CD8-positive, alpha-beta memory T cell (primary cell): ENCODE measurements around the gene FTO. TPM values are rescaled to one million over a fixed set of nuclear protein-coding genes. Genes with fewer than 3 reads are reported as not detected.
A peak's percentile ranks its signal among the peaks of the same experiment; 100 is the strongest.
"Not testable (repeated sequence)": the region's sequence is repeated elsewhere in the genome, so short reads cannot be mapped to it uniquely, and the experiment has no call there.

Experiments used
- CTCF ChIA-PET: fragments of 350-600 bp; sonication (Branson Sonifier 250); formaldehyde crosslinking; loops from one replicate; lab custom pipeline; 2021; ENCODE audit warnings: antibody characterized with exemption; lab: Charles Lee
- POLR2A ChIA-PET: fragments of 350-600 bp; sonication (Branson Sonifier 250); formaldehyde crosslinking; loops from one replicate; lab custom pipeline; 2021; ENCODE audit warnings: antibody characterized with exemption; lab: Charles Lee
- DNase-seq, 5 donors: peaks; one replicate each; pipeline versions ENCODE4 v3.0.0 to v3.0.0-alpha.2; 2020 to 2022; ENCODE audit warnings: mixed read lengths in 1 of 5
- H3K27ac ChIP-seq: one replicate; pipeline ENCODE4 v1.7.0; 2013; ENCODE audit warnings: low read depth, mild to moderate bottlenecking, low read length, moderate library complexity
- H3K27me3 ChIP-seq: 2 replicates; pipeline ENCODE4 v1.7.0; 2013; ENCODE audit warnings: low read length, mild to moderate bottlenecking; ENCODE audit not compliant: insufficient read depth, poor library complexity, severe bottlenecking
- H3K36me3 ChIP-seq: 2 replicates; pipeline ENCODE4 v1.7.0; 2013; ENCODE audit warnings: mild to moderate bottlenecking, low read length, moderate library complexity; ENCODE audit not compliant: insufficient read depth
- H3K4me1 ChIP-seq: 2 replicates; pipeline ENCODE4 v1.7.0; 2013; ENCODE audit warnings: mild to moderate bottlenecking, low read length, moderate library complexity; ENCODE audit not compliant: insufficient read depth
- H3K4me3 ChIP-seq: 2 replicates; pipeline ENCODE4 v1.7.0; 2013; ENCODE audit warnings: mild to moderate bottlenecking, low read length
- H3K9me3 ChIP-seq: 2 replicates; pipeline ENCODE4 v1.7.0; 2013; ENCODE audit warnings: mild to moderate bottlenecking, low read length
- H3K27ac Mint-ChIP-seq, 8 donors: one replicate each; pipeline ENCODE4 v1.8.0; 2020 to 2021; ENCODE audit warnings: mixed read lengths in 8 of 8, mild to moderate bottlenecking in 6 of 8, inconsistent platforms in 3 of 8, moderate library complexity in 3 of 8
- H3K27me3 Mint-ChIP-seq, 2 donors: one replicate each; pipeline ENCODE4 v1.8.0; 2020 to 2021; ENCODE audit warnings: mixed read lengths in 2 of 2, mild to moderate bottlenecking in 1 of 2, moderate library complexity in 1 of 2
- H3K36me3 Mint-ChIP-seq, 3 donors: one replicate each; pipeline ENCODE4 v1.8.0; 2020 to 2021; ENCODE audit warnings: mixed read lengths in 3 of 3, inconsistent platforms in 1 of 3, mild to moderate bottlenecking in 1 of 3
- H3K4me1 Mint-ChIP-seq, 3 donors: one replicate each; pipeline ENCODE4 v1.8.0; 2020 to 2021; ENCODE audit warnings: mixed read lengths in 3 of 3, inconsistent platforms in 1 of 3, mild to moderate bottlenecking in 1 of 3
- H3K4me3 Mint-ChIP-seq, 7 donors: one replicate each; pipeline ENCODE4 v1.8.0; 2020 to 2021; ENCODE audit warnings: mixed read lengths in 7 of 7, mild to moderate bottlenecking in 6 of 7, moderate library complexity in 4 of 7, inconsistent platforms in 2 of 7
- H3K9me3 Mint-ChIP-seq, 5 donors: one replicate each; pipeline ENCODE4 v1.8.0; 2020 to 2022; ENCODE audit warnings: mixed read lengths in 5 of 5, mild to moderate bottlenecking in 3 of 5, moderate library complexity in 2 of 5, inconsistent platforms in 1 of 5
- polyA plus RNA-seq: library from polyadenylated mRNA; unstranded; fragments of 300-500 nt; fragmentation: Illumina TruSeq; gene quantifications from one replicate; pipeline ENCODE4 v1.2.3, GENCODE V29; 2021
- total RNA-seq, 2 experiments: library from RNA; stranded (reverse); gene quantifications; one replicate each; pipeline ENCODE4 v1.2.3, GENCODE V29; 2021

The FTO gene
- total and polyA plus RNA-seq, 3 experiments from 2014 or later: 54.5 to 77.8 (median 56.0) TPM

DNA sequence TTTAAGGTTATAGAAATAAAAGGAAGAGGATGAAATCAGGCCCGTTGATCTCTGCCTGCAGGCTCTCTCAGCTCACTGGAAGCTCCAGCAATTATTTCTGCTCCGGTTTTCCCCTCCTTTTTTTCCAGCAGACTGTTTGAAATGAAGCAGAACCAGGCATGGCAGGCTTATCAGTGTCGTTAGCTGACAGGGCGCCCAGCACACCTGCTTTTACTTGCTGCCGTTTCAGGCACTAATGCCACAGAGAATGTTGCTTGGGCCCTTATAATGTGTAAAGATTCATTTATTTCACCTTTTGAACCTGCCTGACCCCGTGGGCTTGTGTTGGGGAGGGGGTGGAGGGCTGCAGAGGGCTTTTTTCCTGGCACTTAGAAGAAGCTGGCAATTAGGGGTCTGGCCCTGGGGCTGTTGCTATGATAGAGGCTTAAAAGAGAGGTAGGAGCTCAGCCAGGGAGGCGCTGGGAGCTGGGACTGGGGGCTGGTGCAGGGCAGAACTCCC, 474.6 kb downstream of the FTO start:
- no peaks in the 10 kb centered on the region for H3K36me3 Mint-ChIP-seq
- no peak for DNase-seq
- H3K4me1 Mint-ChIP-seq: no peaks in the 10 kb centered on the region
- no peaks in the 10 kb centered on the region for H3K36me3 ChIP-seq
- H3K9me3 ChIP-seq: no peaks in the 10 kb centered on the region
- peaks cover 17 to 18% of the 10 kb centered on the region in 2 donors for H3K27me3 Mint-ChIP-seq
- peaks cover 0 to 3% (median 0%) of the 10 kb centered on the region in 5 donors for H3K9me3 Mint-ChIP-seq
- POLR2A ChIA-PET: no interaction called here
- H3K4me3 ChIP-seq: no peak overlapping the region
- H3K27me3 ChIP-seq: no peaks in the 10 kb centered on the region
- no peak overlapping the region for H3K4me3 Mint-ChIP-seq
- H3K27ac ChIP-seq: no peak overlapping the region
- H3K4me1 ChIP-seq: no peaks in the 10 kb centered on the region
- H3K27ac Mint-ChIP-seq: no peak overlapping the region
- CTCF ChIA-PET: no interaction called here

DNA sequence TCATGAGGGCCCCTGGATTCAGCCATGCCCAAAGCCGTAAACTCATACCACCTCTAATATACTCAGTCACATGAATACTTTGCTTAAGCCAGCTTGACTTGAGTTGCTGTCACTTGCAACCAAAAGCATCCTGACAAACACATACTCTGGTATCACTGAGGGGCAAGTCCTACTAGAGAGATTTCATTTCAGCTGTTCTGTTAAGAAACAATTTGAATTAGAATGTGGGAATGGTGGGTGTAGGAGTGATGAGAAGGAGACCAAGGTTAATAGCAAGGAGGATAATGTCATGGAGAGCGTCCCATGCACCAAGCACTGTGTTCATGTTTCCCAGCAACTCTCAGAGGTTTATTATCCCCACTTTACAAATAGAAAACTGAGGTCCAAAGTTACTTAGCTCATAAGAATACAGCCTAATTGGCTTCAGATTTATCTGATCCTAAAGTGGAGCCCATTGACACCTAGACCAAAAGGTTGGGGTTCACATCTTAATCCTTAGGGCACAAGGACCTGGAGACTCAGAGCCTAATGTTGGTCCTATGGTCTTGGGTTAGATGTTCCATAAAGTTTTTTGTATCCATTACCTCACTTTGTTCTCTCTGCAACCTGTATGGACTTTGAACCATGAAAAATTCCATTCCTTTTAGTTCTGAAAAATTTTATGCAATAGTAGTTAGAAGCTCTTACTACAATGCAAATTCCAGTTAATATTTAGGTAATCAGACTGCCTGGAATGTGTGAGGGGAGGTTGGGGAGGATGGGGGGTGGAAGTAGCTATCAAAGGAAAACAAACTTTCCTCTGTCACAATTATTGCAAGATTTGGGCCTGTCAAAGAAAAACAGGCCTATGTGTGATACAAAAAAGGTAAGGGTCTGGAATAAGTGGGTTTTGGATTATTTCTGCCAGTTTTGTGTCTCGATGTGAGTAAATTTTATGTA, 476.7 kb downstream of the FTO start:
- CTCF ChIA-PET: no interaction called here
- Mint-ChIP-seq H3K27ac (no peak overlapping the region), H3K4me3 (no peak overlapping the region), H3K36me3 (no peaks in the 10 kb centered on the region), H3K4me1 (no peaks in the 10 kb centered on the region), H3K27me3 (peaks cover 18 to 22% of the 10 kb centered on the region in 2 donors), H3K9me3 (peaks cover 0 to 3% (median 0%) of the 10 kb centered on the region in 5 donors)
- Histone ChIP-seq H3K27ac (no peak overlapping the region), H3K4me3 (no peak overlapping the region), H3K9me3 (no peaks in the 10 kb centered on the region), H3K27me3 (no peaks in the 10 kb centered on the region), H3K36me3 (no peaks in the 10 kb centered on the region), H3K4me1 (no peaks in the 10 kb centered on the region)
- DNase-seq: no peak
- POLR2A ChIA-PET: no interaction called here

DNA sequence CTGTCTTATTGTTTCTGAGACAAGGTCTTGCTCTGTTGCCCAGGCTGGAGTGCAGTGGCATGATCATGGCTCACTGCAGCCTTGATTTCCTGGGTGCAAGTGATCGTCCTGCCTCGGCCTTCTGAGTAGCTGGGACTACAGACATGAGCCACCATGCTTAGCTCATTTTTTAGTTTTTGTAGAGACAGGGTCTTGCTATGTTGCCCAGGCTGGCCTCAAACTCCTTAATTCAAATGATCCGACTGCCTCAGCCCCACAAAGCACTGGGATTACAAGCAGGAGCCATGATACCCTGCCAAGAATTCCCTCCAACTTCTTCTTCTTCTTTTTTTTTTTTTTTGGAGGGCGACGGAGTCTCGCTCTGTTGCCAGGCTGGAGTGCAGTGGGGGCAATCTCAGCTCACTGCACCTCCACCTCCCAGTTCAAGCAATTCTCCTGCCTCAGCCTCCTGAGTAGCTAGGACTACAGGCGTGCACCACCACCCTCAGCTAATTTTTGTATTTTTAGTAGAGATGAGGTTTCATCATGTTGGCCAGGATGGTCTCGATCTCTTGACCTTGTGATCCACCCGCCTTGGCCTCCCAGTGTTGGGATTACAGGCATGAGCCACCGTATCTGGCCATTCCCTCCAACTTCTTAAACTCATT, 477.9 kb downstream of the FTO start:
- H3K4me1 ChIP-seq, H3K4me3 Mint-ChIP-seq, H3K4me3 ChIP-seq, H3K36me3 Mint-ChIP-seq, DNase-seq, POLR2A ChIA-PET, H3K27ac ChIP-seq, CTCF ChIA-PET, H3K9me3 ChIP-seq, H3K27me3 ChIP-seq, H3K27ac Mint-ChIP-seq, H3K4me1 Mint-ChIP-seq, H3K36me3 ChIP-seq, H3K9me3 Mint-ChIP-seq: not testable (repeated sequence)
- peaks cover 16 to 20% of the 10 kb centered on the region in 2 donors for H3K27me3 Mint-ChIP-seq

DNA sequence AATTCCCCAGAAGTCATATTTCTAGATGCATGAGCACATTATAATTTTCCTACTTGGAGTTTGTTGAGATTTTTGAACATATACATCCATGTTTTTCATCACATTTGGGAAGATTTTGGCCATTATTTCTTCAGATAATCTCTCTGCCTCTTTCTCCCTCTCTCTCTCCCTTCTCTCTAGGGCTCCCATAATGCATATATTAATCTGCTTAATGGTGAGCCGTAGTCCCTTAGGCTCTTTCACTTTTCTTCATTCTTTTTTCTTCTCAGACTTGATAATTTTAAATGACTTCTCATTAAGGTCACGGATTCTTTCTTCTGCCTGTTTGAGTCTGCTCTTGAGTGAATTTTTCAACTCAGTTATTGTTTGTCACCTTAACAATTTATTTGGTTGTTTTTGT, 481.1 kb downstream of the FTO start:
- H3K27ac Mint-ChIP-seq: no peak overlapping the region
- peaks cover 0 to 3% (median 0%) of the 10 kb centered on the region in 5 donors for H3K9me3 Mint-ChIP-seq
- Histone ChIP-seq H3K4me1 (no peaks in the 10 kb centered on the region), H3K36me3 (no peaks in the 10 kb centered on the region), H3K4me3 (no peak overlapping the region), H3K27ac (no peak overlapping the region), H3K27me3 (no peaks in the 10 kb centered on the region), H3K9me3 (no peaks in the 10 kb centered on the region)
- H3K27me3 Mint-ChIP-seq: peaks cover 10 to 16% of the 10 kb centered on the region in 2 donors
- CTCF ChIA-PET: no interaction called here
- DNase-seq: no peak
- H3K4me3 Mint-ChIP-seq: no peak overlapping the region
- no peaks in the 10 kb centered on the region for H3K4me1 Mint-ChIP-seq
- POLR2A ChIA-PET: no interaction called here
- no peaks in the 10 kb centered on the region for H3K36me3 Mint-ChIP-seq

DNA sequence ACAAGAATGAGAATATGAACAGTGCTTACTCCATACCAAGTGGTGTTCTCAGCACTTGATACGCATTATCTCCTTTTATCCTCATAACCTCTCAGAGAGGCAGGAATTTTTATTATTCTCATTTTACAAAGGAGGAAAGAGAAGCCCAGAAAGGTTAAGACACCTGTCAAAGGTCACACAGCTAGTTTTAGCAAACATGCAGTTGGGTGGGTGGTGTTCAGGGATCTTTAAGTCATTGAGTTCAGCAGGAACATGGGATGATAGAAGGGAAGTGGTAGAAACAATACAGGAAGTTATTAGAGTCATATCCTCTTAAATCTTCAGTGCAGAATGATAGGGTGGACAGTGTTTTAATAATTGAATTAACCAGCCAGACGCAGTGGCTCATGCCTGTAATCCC, 487.2 kb downstream of the FTO start:
- ChIA-PET POLR2A (no interaction called here), CTCF (no interaction called here)
- DNase-seq: no peak
- Histone ChIP-seq H3K27me3 (no peaks in the 10 kb centered on the region), H3K4me1 (no peaks in the 10 kb centered on the region), H3K4me3 (no peak overlapping the region), H3K36me3 (no peaks in the 10 kb centered on the region), H3K27ac (no peak overlapping the region), H3K9me3 (no peaks in the 10 kb centered on the region)
- Mint-ChIP-seq H3K27ac (no peak overlapping the region), H3K36me3 (no peaks in the 10 kb centered on the region), H3K4me3 (no peak overlapping the region), H3K9me3 (peaks cover 0 to 12% (median 5%) of the 10 kb centered on the region in 5 donors), H3K4me1 (no peaks in the 10 kb centered on the region), H3K27me3 (peaks cover 2 to 22% of the 10 kb centered on the region in 2 donors)

DNA sequence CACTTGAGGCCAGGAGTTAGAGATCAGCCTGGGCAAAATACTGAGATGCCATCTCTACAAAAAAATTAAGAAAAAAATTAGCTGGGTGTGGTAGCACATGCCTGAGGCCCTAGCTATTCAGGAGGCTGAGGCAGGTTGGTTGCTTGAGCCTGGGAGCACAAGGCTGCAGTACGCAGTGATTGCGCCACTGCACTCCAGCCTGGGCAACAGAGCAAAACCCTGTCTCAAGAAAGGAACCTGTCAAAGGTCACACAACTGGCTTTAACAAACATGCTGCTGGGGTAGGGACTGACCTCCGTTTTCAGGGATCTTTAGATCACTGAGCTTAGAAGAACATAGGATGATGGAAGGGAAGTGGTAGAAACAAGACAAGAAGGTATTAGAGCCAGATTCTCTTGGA, 487.6 kb downstream of the FTO start:
- Histone ChIP-seq H3K9me3 (no peaks in the 10 kb centered on the region), H3K36me3 (no peaks in the 10 kb centered on the region), H3K4me3 (no peak overlapping the region), H3K27me3 (no peaks in the 10 kb centered on the region), H3K4me1 (no peaks in the 10 kb centered on the region), H3K27ac (no peak overlapping the region)
- ChIA-PET POLR2A (no interaction called here), CTCF (no interaction called here)
- H3K36me3 Mint-ChIP-seq: no peaks in the 10 kb centered on the region
- no peak overlapping the region for H3K27ac Mint-ChIP-seq
- no peaks in the 10 kb centered on the region for H3K4me1 Mint-ChIP-seq
- H3K9me3 Mint-ChIP-seq: peaks cover 0 to 12% (median 5%) of the 10 kb centered on the region in 5 donors
- peaks cover 0 to 19% of the 10 kb centered on the region in 2 donors for H3K27me3 Mint-ChIP-seq
- DNase-seq: no peak
- H3K4me3 Mint-ChIP-seq: no peak overlapping the region

DNA sequence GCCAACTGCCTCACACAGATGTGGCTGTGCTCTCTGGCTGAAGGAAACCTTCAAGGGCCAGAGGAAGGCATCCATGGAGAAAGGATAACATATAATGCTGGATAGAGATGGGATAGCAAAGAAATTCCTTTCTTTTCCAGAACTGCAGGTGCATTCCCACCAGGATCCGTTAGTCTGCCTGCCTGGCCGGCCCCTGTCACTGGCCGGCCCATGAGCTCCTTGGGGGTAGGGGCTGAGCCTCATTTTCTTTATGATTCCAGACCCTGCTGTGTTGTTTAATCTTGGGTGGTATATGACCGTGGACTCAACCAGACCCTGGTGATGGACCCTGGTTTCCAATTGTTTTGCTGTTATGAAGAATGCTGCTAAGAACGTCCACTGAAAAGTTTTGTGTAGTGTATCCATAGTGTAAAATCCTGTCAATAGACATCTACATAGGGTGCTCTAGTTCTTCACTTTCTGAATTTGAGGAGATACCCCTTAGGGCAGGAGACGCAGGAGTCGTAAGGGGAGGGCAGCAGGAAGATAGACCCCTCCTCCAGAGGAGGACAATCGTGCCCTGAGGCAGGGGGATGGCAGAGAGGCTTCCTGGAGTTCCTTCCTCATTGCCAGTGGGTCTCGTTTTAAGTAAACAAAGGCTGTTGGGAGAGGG, 489.2 kb downstream of the FTO start:
- H3K36me3 Mint-ChIP-seq: no peaks in the 10 kb centered on the region
- H3K4me3 ChIP-seq: no peak overlapping the region
- H3K4me1 ChIP-seq: no peaks in the 10 kb centered on the region
- ChIA-PET POLR2A (no interaction called here), CTCF (no interaction called here)
- no peak overlapping the region for H3K4me3 Mint-ChIP-seq
- H3K9me3 ChIP-seq: no peaks in the 10 kb centered on the region
- no peaks in the 10 kb centered on the region for H3K4me1 Mint-ChIP-seq
- H3K27me3 Mint-ChIP-seq: peaks cover 0 to 16% of the 10 kb centered on the region in 2 donors
- H3K27ac ChIP-seq: no peak overlapping the region
- H3K27me3 ChIP-seq: no peaks in the 10 kb centered on the region
- H3K36me3 ChIP-seq: no peaks in the 10 kb centered on the region
- H3K27ac Mint-ChIP-seq: peak overlapping the region in 1 of 8 donors; percentile 43
- no peak for DNase-seq
- peaks cover 0 to 14% (median 5%) of the 10 kb centered on the region in 5 donors for H3K9me3 Mint-ChIP-seq
